Measurements from ENCODE around the gene BHLHE23.
"Not testable (repeated sequence)": the region's sequence is repeated elsewhere in the genome, so short reads cannot be mapped to it uniquely, and the experiment has no call there.

BHLHE23 gene

DNA sequence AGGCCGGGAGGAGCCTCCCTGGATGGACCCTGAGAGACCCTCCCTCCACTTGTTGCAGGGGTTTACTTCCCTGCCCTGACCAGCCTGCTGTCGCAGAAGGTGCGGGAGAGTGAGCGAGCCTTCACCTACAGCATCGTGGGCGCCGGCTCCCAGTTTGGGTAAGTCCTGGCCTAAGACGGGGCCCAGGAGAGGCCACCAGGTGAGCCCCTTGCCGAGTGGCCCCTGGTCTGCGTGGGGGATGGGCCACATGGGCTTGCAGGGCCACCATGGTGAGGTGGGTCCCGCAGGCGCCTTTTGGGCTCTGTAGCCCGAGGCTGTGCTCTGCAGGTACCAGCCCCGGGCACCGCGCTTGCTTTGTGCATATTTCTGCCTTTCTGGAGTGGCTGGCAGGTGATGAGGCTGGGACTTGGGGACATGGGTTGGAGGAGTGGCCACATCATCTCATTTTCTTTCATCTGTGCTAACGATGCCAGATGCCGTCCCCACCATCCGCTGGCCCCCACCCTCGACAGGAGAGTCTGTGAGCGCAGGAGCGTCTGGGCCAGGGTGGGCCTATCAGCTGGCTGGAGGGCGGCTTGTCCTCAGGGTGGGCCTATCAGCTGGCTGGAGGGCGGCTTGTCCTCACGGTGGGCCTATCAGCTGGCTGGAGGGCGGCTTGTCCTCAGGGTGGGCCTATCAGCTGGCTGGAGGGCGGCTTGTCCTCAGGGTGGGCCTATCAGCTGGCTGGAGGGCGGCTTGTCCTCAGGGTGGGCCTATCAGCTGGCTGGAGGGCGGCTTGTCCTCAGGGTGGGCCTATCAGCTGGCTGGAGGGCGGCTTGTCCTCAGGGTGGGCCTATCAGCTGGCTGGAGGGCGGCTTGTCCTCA is 46.1 kb downstream of the BHLHE23 start:
- not testable (repeated sequence) for DNase-seq (ENCODE audit: low read depth)

GRCh38 chr20:62959998-62960436 is 46.7 kb downstream of the BHLHE23 start:
- no peak for DNase-seq (ENCODE audit: low read depth)

- no peak for DNase-seq (ENCODE audit: low read depth)
Observed at GRCh38 chr20:62959101-62959971, 47.4 kb downstream of the BHLHE23 start.

GRCh38 chr20:62958388-62959100 is 48.2 kb downstream of the BHLHE23 start:
- no peak for DNase-seq (ENCODE audit: low read depth)

DNA sequence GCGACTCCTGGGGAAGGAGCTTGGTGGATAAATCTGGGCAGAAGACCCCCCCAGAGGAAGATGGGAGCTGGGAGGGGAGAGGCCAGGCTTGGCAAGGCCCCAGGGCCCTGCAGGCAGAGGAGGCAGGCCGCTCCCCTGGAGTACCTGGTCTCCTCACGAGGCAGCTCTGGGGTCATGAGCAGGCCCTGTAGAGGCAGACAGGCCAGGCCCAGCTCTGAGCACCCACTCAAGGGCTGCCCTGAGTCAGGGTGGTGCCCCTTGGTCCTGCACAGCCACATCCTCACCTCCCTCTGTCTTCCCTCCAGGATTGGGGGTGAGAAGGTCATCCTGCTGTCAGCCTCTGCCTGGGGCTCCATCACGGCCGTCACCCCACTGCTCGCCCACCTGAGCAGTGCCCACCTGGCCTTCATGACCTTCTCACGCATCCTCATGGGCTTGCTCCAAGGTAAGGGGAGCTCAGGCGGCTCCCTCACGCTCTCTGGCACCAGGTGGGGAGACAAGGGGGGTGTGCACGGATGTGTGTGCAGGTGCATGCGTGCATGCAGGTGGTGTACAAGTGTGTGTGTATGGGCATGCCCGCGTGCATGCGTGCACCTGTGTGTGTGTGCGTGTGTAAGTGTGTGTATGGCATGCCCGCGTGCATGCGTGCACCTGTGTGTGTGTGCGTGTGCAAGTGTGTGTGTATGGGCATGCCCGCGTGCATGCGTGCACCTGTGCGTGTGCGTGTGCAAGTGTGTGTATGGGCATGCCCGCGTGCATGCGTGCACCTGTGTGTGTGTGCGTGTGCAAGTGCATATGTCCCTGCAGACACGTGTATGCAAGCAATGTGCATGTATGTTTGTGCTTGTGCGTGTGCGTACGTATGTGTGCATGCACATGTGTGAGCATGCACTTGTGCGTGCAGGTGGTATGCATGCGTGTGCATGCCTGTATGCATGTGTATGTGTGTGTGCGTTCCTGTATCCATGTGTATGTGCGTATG is 49.3 kb downstream of the BHLHE23 start:
- DNase-seq (ENCODE audit: low read depth) = no peak

DNA sequence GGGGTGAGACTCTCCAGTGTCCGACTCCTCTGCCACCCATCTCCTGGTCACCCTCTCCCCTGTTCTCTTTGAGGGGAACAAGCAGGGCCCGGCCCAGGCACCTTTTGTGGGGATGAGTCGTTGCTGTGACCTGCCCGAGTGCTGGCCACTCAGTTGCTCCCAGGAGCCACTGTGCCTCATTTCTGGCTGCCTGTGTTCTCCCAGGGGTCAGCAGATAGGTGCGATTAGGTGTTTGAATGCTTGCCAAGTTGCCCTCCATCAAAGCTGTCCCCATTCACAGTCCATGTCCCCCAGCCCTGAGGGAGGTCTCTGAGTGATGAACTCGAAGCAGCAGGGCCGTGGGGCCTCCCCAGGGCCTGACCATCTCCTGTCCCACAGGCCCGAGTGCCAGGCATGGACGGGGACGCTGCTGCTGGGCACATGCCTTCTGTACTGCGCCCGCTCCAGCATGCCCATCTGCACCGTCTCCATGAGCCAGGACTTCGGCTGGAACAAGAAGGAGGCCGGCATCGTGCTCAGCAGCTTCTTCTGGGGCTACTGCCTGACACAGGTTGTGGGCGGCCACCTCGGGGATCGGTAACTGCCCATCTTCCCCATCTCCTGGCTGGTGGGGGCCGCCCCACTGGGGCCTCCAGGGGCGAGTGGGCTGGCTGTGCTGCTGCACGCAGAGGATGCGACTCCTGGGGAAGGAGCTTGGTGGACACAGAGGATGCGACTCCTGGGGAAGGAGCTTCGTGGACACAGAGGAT is 50.2 kb downstream of the BHLHE23 start:
- DNase-seq (ENCODE audit: low read depth) = no peak

Data from amniotic epithelial cell (primary cell).